Stimulated activated CD4-positive, alpha-beta T cell treated with anti-CD3 and anti-CD28 coated beads, Interleukin-1b, Interleukin-23, amount 100 ng/mL, for 1 hour (primary cell): ENCODE measurements around the gene TMEM59.

Experiments
- DNase-seq, 2 donors: peaks; one replicate each; pipeline ENCODE4 v3.0.0-alpha.2; 2020; ENCODE audit warnings: low read depth in 2 of 2

TMEM59 gene

DNA sequence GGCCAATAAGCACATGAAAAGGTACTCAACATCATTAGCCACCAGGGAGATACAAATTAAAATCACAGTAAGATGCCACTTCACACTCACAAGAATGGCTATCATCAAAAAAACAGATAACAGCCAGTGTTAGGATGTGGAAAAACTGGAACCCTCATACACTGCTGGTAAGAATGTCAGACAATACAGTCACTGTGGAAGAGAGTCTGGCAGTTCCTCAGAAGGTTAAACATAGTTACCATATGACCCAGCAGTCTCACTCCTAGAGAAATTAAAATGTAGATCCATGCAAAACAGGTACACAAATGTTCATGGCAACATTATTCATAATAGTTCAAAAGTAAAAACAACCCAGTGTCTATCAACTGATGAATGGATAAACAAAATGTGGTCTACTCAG, 68.3 kb downstream of the TMEM59 start:
- DNase-seq, result no peak

DNA sequence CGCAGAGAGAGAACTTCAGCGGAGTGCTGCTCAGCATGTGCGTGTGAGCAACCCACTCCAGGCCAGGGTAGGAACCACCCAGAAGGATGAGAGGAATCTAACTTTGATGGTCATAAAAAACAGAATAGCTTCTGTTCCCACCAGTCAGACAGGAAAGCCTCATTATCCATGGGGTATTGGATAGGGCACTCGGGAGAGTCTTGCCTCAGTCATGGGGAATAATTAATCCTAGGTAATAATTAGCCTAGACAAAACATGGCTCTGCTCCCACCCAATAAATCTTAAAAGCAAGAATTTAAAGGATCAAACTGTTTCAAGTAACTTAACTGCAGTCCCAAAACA, 70.3 kb downstream of the TMEM59 start:
- DNase-seq, result no peak

DNA sequence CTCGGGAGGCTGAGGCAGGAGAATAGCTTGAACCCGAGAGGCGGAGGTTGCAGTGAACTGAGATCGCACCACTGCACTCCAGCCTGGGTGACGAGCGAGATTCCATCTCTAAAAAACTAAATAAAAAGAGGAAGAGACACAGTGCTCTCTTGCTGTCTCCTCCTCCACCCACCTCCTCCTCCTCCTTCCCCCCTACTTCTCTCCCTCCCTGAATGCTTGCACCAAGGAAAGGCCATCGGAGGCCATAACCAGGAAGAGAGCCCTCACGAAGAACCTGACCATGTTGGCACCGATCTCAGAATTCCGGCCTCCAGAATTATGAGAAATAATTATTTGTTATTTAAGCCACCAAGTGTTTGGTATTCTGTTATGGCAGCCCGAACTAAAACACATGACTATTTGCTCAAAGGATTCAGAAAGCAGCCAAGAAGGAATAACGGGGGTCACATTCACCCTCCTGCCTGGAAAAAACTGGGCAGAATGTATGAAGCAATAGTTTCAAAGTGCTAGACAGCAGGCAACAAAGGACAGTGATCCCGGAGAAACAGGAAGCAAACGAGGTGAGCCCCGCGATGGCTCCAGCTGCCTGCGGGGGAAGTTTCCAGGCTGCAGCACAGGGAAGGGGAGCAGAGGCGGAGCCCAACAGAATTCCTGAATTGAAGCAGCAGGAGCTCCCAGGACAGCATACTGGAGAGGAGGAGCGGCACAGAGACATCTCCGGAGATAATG, 70.8 kb downstream of the TMEM59 start:
- no peak for DNase-seq

DNA sequence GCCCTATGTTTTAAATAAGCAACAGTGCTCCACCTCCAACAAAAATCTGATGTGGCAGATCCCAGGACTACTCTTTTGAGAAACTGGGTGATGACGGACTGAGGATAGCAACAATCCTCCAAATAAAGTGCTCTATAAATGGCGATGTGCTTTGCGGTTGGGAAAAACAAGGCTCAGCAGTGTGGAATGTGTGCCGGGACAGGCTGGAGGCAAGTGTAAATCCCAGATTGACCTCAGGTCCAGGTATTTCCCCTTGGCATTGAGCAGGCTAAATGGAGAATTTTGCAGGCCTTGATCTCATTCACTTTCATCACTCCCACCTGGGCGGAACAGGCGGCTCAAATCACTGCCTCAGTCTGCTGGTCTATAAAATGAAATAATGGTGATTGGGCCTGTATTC, 71.8 kb downstream of the TMEM59 start:
- DNase-seq, result no peak

DNA sequence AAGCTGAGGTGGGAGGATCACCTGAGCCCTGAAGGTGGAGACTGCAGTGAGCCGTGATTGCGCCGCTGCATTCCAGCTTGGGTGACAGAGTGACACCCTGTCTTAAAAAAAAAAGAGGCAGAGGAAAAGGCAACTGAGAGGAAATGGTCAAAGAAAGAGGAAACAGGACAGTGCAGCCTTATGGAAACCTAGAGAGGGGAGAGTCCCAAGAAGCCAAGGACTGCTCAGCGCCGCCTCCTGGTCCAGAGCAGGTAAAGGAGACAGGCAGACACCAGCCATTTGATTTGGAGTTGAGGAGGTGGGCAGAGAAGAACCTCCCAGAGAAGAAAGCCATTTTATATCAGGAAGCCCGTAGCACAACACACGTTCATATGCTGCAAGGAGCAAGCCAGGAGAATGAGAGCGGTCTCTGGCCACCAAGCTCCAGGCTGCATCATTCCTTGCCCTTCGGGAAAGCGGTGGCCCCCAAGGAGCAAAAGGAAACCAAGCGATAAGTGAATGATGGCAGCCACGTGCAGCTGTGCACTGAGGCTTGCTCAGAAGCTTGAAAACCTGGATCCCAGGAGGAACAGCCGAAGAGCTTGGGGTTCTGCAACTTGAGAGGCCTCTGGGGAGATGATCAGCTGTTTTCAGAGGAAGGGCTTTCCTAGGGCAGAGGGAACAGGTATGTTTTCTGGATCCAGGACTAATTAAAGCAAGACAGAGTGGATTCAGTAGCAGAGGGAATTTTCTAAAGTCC, 73.1 kb downstream of the TMEM59 start:
- DNase-seq, result no peak
